Neural cell (in vitro differentiated cells): Measurements from ENCODE around the gene TAF1B. TPM values are rescaled to one million over a fixed set of nuclear protein-coding genes. Genes with fewer than 3 reads are reported as not detected.

Source experiments
- H2AFZ ChIP-seq: fragments of 200-600, 300-800 bp; sonication (generic), shearing (Covaris generic); 2 replicates; pipeline ENCODE4 v1.6.0; 2014; ENCODE audit warnings: low read depth, mild to moderate bottlenecking, antibody characterized with exemption, low read length, moderate library complexity
- H3F3A ChIP-seq: fragments of 200-600 bp; shearing (Covaris generic); 2 replicates; pipeline ENCODE4 v1.6.1; 2016; ENCODE audit warnings: mild to moderate bottlenecking, moderate library complexity, mixed read lengths, antibody characterized with exemption, low read length; ENCODE audit not compliant: insufficient read depth, poor library complexity, severe bottlenecking
- H3K27ac ChIP-seq: fragments of 200-600, 300-800 bp; sonication (generic), shearing (Covaris generic); 2 replicates; pipeline ENCODE4 v1.5.1; 2014; ENCODE audit warnings: mild to moderate bottlenecking, low read length, moderate library complexity
- H3K27me3 ChIP-seq: fragments of 300-800, 200-600 bp; sonication (generic), shearing (Covaris generic); 2 replicates; pipeline ENCODE4 v1.6.0; 2014; ENCODE audit warnings: mild to moderate bottlenecking, low read depth, low read length, moderate library complexity; ENCODE audit not compliant: insufficient read depth
- H3K36me3 ChIP-seq: fragments of 300-800, 200-600 bp; sonication (generic), shearing (Covaris generic); 2 replicates; pipeline ENCODE4 v1.5.1; 2014; ENCODE audit warnings: mild to moderate bottlenecking, antibody characterized with exemption, low read length, moderate library complexity; ENCODE audit not compliant: insufficient read depth
- H3K4me2 ChIP-seq: fragments of 300-800, 200-600 bp; sonication (generic), shearing (Covaris generic); 2 replicates; pipeline ENCODE4 v1.6.0; 2014; ENCODE audit warnings: mild to moderate bottlenecking, low read length
- H3K4me3 ChIP-seq: fragments of 300-800, 200-600 bp; sonication (generic), shearing (Covaris generic); 2 replicates; pipeline ENCODE4 v1.5.1; 2014; ENCODE audit warnings: mild to moderate bottlenecking, low read length, moderate library complexity
- H3K79me2 ChIP-seq: fragments of 200-600 bp; shearing (Covaris generic); replicated peaks from 2 replicates; pipeline ENCODE4 v1.6.0; 2014; ENCODE audit warnings: mild to moderate bottlenecking, low read length, moderate library complexity; ENCODE audit not compliant: insufficient read depth
- H3K9ac ChIP-seq: fragments of 300-800, 200-600 bp; sonication (generic), shearing (Covaris generic); 2 replicates; pipeline ENCODE4 v1.6.1; 2016; ENCODE audit warnings: mild to moderate bottlenecking, low read length, mixed read lengths
- H3K9me2 ChIP-seq: fragments of 200-600 bp; shearing (Covaris generic); 2 replicates; pipeline ENCODE4 v1.6.1; 2016; ENCODE audit warnings: mild to moderate bottlenecking, low read length, mixed read lengths; ENCODE audit not compliant: insufficient read depth
- H3K9me3 ChIP-seq: fragments of 200-600, 300-800 bp; sonication (generic), shearing (Covaris generic); 2 replicates; pipeline ENCODE4 v1.6.1; 2016; ENCODE audit warnings: mild to moderate bottlenecking, mixed run types, low read length, moderate library complexity, mixed read lengths
- H4K20me1 ChIP-seq: fragments of 200-600 bp; shearing (Covaris generic); 2 replicates; pipeline ENCODE4 v1.6.1; 2016; ENCODE audit warnings: mild to moderate bottlenecking, mixed run types; ENCODE audit not compliant: insufficient read depth
- EP300 ChIP-seq: fragments of 450-650 bp; conservative IDR thresholded peaks from 2 replicates; pipeline ENCODE4 v1.6.1; 2014; ENCODE audit warnings: antibody characterized with exemption, mild to moderate bottlenecking, moderate library complexity; ENCODE audit not compliant: poor library complexity, severe bottlenecking
- EZH2 ChIP-seq: fragments of 200-600, 300-800 bp; shearing (Covaris generic), sonication (generic); IDR thresholded peaks from 2 replicates; pipeline ENCODE4 v1.6.1; 2014; ENCODE audit warnings: antibody characterized with exemption, low read length, borderline replicate concordance, mild to moderate bottlenecking; ENCODE audit not compliant: insufficient read depth, poor library complexity, severe bottlenecking
- MXI1 ChIP-seq: fragments of 450-650 bp; conservative IDR thresholded peaks from 2 replicates; pipeline ENCODE4 v1.6.1; 2014; ENCODE audit warnings: antibody characterized with exemption, mild to moderate bottlenecking; ENCODE audit not compliant: poor library complexity, severe bottlenecking
- POLR2AphosphoS5 ChIP-seq: IDR thresholded peaks from 2 replicates; pipeline ENCODE4 v1.6.1; 2012
- RAD21 ChIP-seq: fragments of 450-650 bp; conservative IDR thresholded peaks from 2 replicates; pipeline ENCODE4 v1.6.1; 2014; ENCODE audit warnings: antibody characterized with exemption, mild to moderate bottlenecking, moderate library complexity
- SMC3 ChIP-seq: fragments of 450-650 bp; conservative IDR thresholded peaks from 2 replicates; pipeline ENCODE4 v1.6.1; 2014; ENCODE audit warnings: antibody characterized with exemption, mild to moderate bottlenecking, moderate library complexity; ENCODE audit not compliant: poor library complexity
- TAF1 ChIP-seq: IDR thresholded peaks from 2 replicates; pipeline ENCODE4 v1.6.1; 2012; ENCODE audit warnings: low read depth
- polyA plus RNA-seq: library from polyadenylated mRNA; depleted of rRNA; stranded (reverse); fragments of >200 nt; gene quantifications from 2 replicates; pipeline ENCODE4 v1.2.3, GENCODE V29; 2014
- TF ChIP-seq, protein P1 (sequence below): fragments of 450-650 bp; IDR thresholded peaks from 2 replicates; pipeline ENCODE4 v1.5.1; 2014; ENCODE audit warnings: antibody characterized with exemption, mild to moderate bottlenecking, moderate library complexity; ENCODE audit not compliant: poor library complexity, severe bottlenecking
- TF ChIP-seq, protein P2 (sequence below): IDR thresholded peaks from 2 replicates; pipeline ENCODE4 v1.6.1; 2012; ENCODE audit warnings: borderline replicate concordance

Gene TAF1B
- polyA plus RNA-seq, 1 donor from 2014 or later: 11.2 TPM

DNA sequence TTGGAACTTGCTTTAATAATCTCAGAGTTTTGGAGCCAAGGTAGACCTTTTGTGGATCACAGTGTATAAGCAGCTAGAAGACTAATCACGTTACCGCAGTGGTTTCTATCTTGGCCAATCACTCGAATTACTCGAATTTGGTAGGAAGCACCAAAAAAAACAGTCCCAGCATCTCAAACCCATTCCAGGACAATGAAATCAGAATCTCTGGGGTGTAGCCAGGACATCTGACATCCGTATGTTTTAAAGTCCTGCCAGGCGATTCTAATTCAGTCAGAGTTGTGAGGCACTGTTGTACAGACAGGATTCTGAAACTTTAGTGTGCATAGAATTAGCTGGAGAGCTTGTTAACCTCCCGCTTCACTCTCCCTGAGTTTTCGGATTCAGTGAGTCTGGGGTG, 139.0 kb downstream of the TAF1B start:
- Histone ChIP-seq H3K27ac (no peak overlapping the region), H3K4me2 (no peak overlapping the region)
- no peak for TF ChIP-seq POLR2AphosphoS5
- TF ChIP-seq TAF1: no peak
- no peak for TF ChIP-seq SMC3
- TF ChIP-seq MXI1: no peak
- TF ChIP-seq, protein P1, sequence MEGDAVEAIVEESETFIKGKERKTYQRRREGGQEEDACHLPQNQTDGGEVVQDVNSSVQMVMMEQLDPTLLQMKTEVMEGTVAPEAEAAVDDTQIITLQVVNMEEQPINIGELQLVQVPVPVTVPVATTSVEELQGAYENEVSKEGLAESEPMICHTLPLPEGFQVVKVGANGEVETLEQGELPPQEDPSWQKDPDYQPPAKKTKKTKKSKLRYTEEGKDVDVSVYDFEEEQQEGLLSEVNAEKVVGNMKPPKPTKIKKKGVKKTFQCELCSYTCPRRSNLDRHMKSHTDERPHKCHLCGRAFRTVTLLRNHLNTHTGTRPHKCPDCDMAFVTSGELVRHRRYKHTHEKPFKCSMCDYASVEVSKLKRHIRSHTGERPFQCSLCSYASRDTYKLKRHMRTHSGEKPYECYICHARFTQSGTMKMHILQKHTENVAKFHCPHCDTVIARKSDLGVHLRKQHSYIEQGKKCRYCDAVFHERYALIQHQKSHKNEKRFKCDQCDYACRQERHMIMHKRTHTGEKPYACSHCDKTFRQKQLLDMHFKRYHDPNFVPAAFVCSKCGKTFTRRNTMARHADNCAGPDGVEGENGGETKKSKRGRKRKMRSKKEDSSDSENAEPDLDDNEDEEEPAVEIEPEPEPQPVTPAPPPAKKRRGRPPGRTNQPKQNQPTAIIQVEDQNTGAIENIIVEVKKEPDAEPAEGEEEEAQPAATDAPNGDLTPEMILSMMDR: no peak
- no peak for TF ChIP-seq EZH2
- TF ChIP-seq, protein P2, sequence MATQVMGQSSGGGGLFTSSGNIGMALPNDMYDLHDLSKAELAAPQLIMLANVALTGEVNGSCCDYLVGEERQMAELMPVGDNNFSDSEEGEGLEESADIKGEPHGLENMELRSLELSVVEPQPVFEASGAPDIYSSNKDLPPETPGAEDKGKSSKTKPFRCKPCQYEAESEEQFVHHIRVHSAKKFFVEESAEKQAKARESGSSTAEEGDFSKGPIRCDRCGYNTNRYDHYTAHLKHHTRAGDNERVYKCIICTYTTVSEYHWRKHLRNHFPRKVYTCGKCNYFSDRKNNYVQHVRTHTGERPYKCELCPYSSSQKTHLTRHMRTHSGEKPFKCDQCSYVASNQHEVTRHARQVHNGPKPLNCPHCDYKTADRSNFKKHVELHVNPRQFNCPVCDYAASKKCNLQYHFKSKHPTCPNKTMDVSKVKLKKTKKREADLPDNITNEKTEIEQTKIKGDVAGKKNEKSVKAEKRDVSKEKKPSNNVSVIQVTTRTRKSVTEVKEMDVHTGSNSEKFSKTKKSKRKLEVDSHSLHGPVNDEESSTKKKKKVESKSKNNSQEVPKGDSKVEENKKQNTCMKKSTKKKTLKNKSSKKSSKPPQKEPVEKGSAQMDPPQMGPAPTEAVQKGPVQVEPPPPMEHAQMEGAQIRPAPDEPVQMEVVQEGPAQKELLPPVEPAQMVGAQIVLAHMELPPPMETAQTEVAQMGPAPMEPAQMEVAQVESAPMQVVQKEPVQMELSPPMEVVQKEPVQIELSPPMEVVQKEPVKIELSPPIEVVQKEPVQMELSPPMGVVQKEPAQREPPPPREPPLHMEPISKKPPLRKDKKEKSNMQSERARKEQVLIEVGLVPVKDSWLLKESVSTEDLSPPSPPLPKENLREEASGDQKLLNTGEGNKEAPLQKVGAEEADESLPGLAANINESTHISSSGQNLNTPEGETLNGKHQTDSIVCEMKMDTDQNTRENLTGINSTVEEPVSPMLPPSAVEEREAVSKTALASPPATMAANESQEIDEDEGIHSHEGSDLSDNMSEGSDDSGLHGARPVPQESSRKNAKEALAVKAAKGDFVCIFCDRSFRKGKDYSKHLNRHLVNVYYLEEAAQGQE: no peak
- TF ChIP-seq EP300: no peak
- TF ChIP-seq RAD21: no peak

DNA sequence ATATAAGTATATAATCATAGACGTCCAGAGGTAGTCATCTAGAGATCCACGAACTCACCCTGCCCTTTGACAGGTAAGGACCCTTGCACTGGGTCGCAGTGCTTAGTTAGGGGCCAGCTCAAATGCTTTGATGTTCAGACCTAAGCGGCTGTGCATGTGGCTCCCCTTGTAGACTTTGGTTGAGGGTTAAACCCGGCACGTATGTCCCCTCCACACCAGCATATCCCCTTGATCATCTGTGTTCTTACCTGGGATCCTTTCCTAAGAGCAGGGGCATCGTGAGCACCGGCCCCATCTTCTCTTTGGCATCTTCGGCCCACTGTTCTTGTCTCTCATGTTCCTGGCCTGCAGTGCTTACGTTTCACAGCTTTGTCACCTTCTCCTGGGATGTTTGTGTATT, 139.6 kb downstream of the TAF1B start:
- no peaks in the 10 kb centered on the region for H3K27me3 ChIP-seq
- no peak overlapping the region for H3K4me2 ChIP-seq

More for the DNA sequence above, 139.0 kb downstream of the TAF1B start:
- no peaks in the 10 kb centered on the region for H3K9me3 ChIP-seq
- no peaks in the 10 kb centered on the region for H3K36me3 ChIP-seq
- no peaks in the 10 kb centered on the region for H3K27me3 ChIP-seq
- no peak overlapping the region for H3K9ac ChIP-seq
- no peaks in the 10 kb centered on the region for H3F3A ChIP-seq
- H3K79me2 ChIP-seq: no peaks in the 10 kb centered on the region
- no peak overlapping the region for H2AFZ ChIP-seq
- H4K20me1 ChIP-seq: no peaks in the 10 kb centered on the region
- H3K4me3 ChIP-seq: no peak overlapping the region
- no peaks in the 10 kb centered on the region for H3K9me2 ChIP-seq

More for the DNA sequence above, 139.6 kb downstream of the TAF1B start:
- Histone ChIP-seq H3K27ac (no peak overlapping the region), H3K9me3 (no peaks in the 10 kb centered on the region), H3K9me2 (no peaks in the 10 kb centered on the region), H4K20me1 (no peaks in the 10 kb centered on the region), H3K4me3 (no peak overlapping the region), H3K36me3 (no peaks in the 10 kb centered on the region), H3K79me2 (no peaks in the 10 kb centered on the region), H3K9ac (no peak overlapping the region), H2AFZ (no peak overlapping the region), H3F3A (no peaks in the 10 kb centered on the region)
- TF ChIP-seq RAD21 (no peak), EZH2 (no peak), EP300 (no peak), SMC3 (no peak), POLR2AphosphoS5 (no peak)
- TF ChIP-seq, protein P2: no peak
